Measurements from ENCODE around the gene MLPH.

MLPH gene

DNA sequence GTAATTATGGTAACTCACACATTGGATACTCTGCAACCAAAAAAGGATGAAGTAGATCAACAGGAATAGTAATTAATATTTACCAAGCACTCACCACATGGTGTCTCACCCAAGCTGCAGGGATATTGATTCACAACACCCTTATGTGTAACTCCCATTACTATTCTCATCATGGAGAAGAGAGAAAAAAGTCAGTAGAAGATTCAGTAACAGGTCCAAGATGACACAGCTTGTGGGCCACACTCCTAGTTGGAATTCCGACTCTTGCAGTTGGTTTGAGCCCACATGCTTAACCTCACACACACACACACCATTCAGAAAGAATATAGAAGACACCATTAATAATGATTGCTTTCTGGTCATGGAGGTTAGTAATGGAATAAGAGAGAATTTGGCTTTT is 1.7 kb upstream of the MLPH start:
- FAIRE-seq (no peak), DNase-seq (ENCODE audit: insufficient read length, low spot score) (no peak)
- TF ChIP-seq POLR2AphosphoS5 (IDR thresholded peaks at IDR 0.05; ENCODE audit: low read depth, low read length) (no peak), SPI1 (IDR thresholded peaks at IDR 0.05; ENCODE audit: low read depth, low read length) (no peak), PAX5 (IDR thresholded peaks at IDR 0.05; ENCODE audit: insufficient read depth, low read length, severe bottlenecking) (no peak), TAF1 (IDR thresholded peaks at IDR 0.05; ENCODE audit: low read depth, low read length) (no peak), POLR2A (IDR thresholded peaks at IDR 0.05; ENCODE audit: low read depth, low read length) (no peak), POU2F2 (IDR thresholded peaks at IDR 0.05; ENCODE audit: low read depth, low read length) (no peak)

DNA sequence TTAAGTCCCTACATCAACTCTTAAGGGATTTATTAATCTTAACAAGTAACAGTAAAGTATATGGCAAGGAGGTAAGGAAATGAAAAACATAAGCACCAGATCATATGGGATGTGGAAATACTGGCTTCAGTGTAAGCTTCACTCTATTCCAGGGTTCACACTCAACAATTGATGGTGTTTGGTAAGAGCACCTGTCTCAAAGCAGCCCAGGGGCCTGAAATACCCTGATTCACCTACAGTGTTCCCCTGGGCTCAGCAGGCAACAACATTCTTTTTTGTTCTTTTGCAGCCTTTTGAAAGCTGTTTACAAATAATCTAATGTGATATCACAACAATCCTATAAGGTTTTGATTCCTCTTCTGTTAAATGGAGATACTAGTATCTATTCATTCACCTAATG is 1.2 kb upstream of the MLPH start:
- TF ChIP-seq TAF1 (IDR thresholded peaks at IDR 0.05; ENCODE audit: low read depth, low read length): no peak
- TF ChIP-seq POLR2AphosphoS5 (IDR thresholded peaks at IDR 0.05; ENCODE audit: low read depth, low read length): no peak
- no peak for TF ChIP-seq SPI1 (IDR thresholded peaks at IDR 0.05; ENCODE audit: low read depth, low read length)
- TF ChIP-seq POU2F2 (IDR thresholded peaks at IDR 0.05; ENCODE audit: low read depth, low read length): no peak
- no peak for TF ChIP-seq PAX5 (IDR thresholded peaks at IDR 0.05; ENCODE audit: insufficient read depth, low read length, severe bottlenecking)
- no peak for TF ChIP-seq POLR2A (IDR thresholded peaks at IDR 0.05; ENCODE audit: low read depth, low read length)
- DNase-seq (ENCODE audit: insufficient read length, low spot score) (no peak), FAIRE-seq (no peak)

DNA sequence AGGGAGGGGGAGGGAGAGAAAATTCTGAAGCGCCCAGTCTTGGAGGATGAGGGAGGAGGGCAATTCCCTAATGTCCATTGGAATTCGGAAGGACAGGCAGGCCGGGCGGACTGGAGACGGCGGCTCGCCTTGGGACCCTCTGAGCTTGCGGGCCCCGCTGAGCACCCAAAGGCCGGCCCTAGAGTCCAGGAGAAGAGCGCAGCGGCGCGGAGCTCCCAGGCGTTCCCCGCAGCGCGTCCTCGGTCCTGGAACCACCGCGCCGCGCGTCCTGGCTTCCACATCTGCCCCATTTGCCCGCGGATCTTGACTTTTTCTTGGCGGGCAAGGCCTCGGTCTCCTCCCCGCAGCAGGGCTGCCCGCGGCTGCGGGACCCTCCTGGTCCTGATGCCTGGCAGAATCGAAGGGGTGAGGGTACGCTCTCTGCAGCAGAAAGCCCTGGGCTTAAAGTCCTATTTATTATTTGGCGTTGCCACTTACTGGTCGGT is 675 bp upstream of the MLPH start:
- FAIRE-seq (no peak), DNase-seq (ENCODE audit: insufficient read length, low spot score) (no peak)

DNA sequence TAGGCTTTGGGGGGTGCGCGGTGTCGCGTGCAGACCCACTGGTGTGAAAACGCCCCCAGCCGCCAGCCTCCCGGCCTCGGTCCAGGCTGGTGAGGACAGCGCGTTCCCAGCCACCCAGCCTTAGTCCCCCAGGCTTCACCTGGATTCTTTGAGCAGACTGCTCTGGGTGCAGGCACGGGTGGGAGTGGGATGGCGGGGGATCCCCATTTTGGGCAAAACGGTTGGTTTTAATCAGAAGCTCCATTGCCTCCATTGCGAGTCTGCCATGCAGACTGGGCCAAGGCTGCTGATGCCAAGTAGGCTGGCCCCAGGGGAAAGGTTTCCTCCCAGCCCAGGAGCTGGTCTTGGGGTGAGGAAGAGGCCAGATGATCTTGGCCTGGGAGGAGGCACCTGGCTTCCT is 445 bp downstream of the MLPH start:
- no peak for FAIRE-seq
- DNase-seq (ENCODE audit: insufficient read length, low spot score): no peak
- TF ChIP-seq TAF1 (IDR thresholded peaks at IDR 0.05; ENCODE audit: low read depth, low read length): no peak
- TF ChIP-seq POLR2A (IDR thresholded peaks at IDR 0.05; ENCODE audit: low read depth, low read length): no peak
- TF ChIP-seq POLR2AphosphoS5 (IDR thresholded peaks at IDR 0.05; ENCODE audit: low read depth, low read length): no peak
- TF ChIP-seq PAX5 (IDR thresholded peaks at IDR 0.05; ENCODE audit: insufficient read depth, low read length, severe bottlenecking): no peak
- no peak for TF ChIP-seq SPI1 (IDR thresholded peaks at IDR 0.05; ENCODE audit: low read depth, low read length)

More for the DNA sequence above, 675 bp upstream of the MLPH start:
- TF ChIP-seq POLR2A (IDR thresholded peaks at IDR 0.05; ENCODE audit: low read depth, low read length): no peak

DNA sequence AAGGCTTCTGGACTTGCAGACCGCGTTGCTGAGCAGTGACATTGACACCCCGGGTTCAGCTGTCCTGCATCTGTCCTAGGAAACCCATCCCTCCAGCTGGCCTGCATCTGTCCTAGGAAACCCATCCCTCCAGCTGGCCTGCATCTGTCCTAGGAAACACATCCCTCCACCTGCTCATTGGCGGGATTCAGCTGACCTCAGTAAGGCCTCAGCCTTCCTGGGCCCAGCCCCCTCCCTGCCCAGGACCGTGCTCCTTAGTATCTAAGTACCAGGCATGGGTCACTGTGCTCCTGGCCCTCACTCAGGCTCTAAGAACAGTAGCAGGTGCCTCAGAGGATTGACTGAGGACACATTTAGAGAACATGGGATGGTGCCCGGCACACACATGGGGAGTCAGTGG is 1.2 kb downstream of the MLPH start:
- TF ChIP-seq POLR2AphosphoS5 (IDR thresholded peaks at IDR 0.05; ENCODE audit: low read depth, low read length) (no peak), POU2F2 (IDR thresholded peaks at IDR 0.05; ENCODE audit: low read depth, low read length) (no peak), PAX5 (IDR thresholded peaks at IDR 0.05; ENCODE audit: insufficient read depth, low read length, severe bottlenecking) (no peak), POLR2A (IDR thresholded peaks at IDR 0.05; ENCODE audit: low read depth, low read length) (no peak), SPI1 (IDR thresholded peaks at IDR 0.05; ENCODE audit: low read depth, low read length) (no peak), TAF1 (IDR thresholded peaks at IDR 0.05; ENCODE audit: low read depth, low read length) (no peak)
- no peak for DNase-seq (ENCODE audit: insufficient read length, low spot score)
- FAIRE-seq: no peak

DNA sequence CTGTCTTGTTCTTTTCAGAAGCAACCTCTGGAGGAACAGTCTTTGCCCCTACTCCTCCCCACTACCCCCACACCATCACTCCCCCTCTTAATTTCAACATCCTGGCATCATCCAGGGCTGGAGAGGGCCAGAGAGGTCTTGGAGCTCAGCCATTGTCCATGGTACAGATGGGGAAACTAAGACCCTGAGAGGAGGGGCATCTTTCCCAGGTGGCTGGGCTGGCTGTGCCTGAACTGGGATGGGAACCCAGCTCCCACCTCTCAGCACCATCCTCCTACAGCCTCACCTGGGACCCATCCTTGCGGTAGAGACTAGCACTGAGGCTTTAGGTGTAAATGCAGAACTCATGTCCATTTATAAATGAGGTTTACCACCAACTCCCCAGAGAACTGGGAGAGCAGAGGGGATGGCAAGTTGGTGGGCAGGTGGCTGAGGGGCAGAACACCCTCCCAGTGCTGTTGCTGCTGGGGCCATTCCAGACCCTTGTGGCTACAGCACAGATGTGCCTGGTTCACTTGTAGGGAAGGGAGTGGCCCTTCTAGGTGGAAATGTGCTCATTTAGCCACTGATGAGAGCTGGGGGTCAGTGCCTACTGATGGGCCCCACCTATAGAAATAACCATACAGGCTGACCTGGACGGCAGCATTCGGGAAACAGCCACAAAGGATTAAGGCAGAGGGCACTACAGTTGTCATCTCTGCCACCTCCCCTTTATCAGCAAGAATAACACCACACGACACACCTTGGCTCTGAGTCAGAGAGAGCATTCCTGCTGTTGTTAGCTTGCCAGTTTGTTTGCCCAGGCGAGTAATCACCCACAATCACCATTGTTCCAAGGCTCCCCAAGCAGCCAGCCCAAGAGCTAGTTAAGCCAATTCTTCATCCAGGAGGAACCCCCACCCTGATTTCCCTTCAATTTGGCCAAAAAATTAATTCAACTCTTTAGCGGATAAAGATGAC is 2.1 kb downstream of the MLPH start:
- DNase-seq (ENCODE audit: insufficient read length, low spot score) (no peak), FAIRE-seq (no peak)
- TF ChIP-seq PAX5 (IDR thresholded peaks at IDR 0.05; ENCODE audit: insufficient read depth, low read length, severe bottlenecking): no peak
- TF ChIP-seq SPI1 (IDR thresholded peaks at IDR 0.05; ENCODE audit: low read depth, low read length): no peak
- TF ChIP-seq TAF1 (IDR thresholded peaks at IDR 0.05; ENCODE audit: low read depth, low read length): no peak
- no peak for TF ChIP-seq POLR2A (IDR thresholded peaks at IDR 0.05; ENCODE audit: low read depth, low read length)
- no peak for TF ChIP-seq POU2F2 (IDR thresholded peaks at IDR 0.05; ENCODE audit: low read depth, low read length)
- TF ChIP-seq POLR2AphosphoS5 (IDR thresholded peaks at IDR 0.05; ENCODE audit: low read depth, low read length): no peak

DNA sequence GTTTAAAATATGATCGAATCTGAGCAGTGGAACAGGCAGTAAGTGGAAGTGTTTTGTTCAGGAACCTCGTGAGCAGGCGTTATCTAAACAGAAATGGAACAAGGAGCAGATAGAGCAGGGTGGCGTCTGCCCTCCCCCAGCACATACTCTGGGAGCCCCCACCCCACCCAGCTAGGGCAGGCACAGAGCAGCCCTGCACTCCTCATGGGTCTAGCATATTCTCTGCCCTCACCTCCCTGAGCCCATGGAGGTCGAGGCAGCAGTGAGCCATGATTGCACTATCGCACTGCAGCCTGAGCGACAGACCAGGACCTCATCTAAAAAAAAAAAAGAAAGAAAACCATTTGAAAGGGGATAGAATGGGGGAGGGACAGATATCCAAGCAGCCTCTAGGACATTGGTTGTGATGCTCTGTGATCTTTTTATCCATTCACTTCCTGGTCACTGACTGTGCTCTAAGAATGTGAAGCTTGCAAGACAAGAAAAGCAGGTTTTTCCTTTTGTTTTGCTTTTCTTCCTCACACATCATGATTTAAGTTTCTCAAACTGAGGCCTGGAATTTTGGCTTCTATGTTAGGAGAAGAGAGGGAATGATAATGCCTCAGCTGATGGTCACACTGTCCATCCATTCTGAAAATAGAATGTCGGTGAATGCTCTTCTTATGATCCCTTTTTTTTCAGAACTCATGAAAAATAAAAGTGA is 3.1 kb downstream of the MLPH start:
- TF ChIP-seq PAX5 (IDR thresholded peaks at IDR 0.05; ENCODE audit: insufficient read depth, low read length, severe bottlenecking) (no peak), TAF1 (IDR thresholded peaks at IDR 0.05; ENCODE audit: low read depth, low read length) (no peak), POLR2A (IDR thresholded peaks at IDR 0.05; ENCODE audit: low read depth, low read length) (no peak), SPI1 (IDR thresholded peaks at IDR 0.05; ENCODE audit: low read depth, low read length) (no peak), POLR2AphosphoS5 (IDR thresholded peaks at IDR 0.05; ENCODE audit: low read depth, low read length) (no peak), POU2F2 (IDR thresholded peaks at IDR 0.05; ENCODE audit: low read depth, low read length) (no peak)
- DNase-seq (ENCODE audit: insufficient read length, low spot score): no peak
- FAIRE-seq: no peak

DNA sequence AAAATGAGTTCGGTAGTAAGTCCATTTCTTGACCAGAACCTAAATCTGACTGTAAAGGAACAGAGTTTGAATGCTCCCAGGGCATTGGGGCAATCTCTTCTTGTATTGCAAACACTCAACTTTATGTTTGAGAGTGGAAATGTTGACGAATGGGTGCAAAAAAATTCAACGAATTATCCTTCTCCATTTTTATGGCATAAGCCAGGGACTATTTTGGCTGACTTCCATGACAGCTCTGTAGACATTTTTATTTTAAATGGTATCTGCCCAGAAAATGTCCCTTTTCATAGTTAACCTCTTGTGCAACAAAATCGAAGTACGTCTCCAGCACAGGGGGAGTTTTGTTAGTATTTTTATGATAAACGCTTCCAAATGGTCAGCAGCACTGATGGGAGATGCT is 3.7 kb downstream of the MLPH start:
- no peak for TF ChIP-seq PAX5 (IDR thresholded peaks at IDR 0.05; ENCODE audit: insufficient read depth, low read length, severe bottlenecking)
- TF ChIP-seq SPI1 (IDR thresholded peaks at IDR 0.05; ENCODE audit: low read depth, low read length): no peak
- no peak for TF ChIP-seq TAF1 (IDR thresholded peaks at IDR 0.05; ENCODE audit: low read depth, low read length)
- no peak for TF ChIP-seq POLR2AphosphoS5 (IDR thresholded peaks at IDR 0.05; ENCODE audit: low read depth, low read length)
- no peak for TF ChIP-seq POLR2A (IDR thresholded peaks at IDR 0.05; ENCODE audit: low read depth, low read length)
- TF ChIP-seq POU2F2 (IDR thresholded peaks at IDR 0.05; ENCODE audit: low read depth, low read length): no peak
- DNase-seq (ENCODE audit: insufficient read length, low spot score) (no peak), FAIRE-seq (no peak)

DNA sequence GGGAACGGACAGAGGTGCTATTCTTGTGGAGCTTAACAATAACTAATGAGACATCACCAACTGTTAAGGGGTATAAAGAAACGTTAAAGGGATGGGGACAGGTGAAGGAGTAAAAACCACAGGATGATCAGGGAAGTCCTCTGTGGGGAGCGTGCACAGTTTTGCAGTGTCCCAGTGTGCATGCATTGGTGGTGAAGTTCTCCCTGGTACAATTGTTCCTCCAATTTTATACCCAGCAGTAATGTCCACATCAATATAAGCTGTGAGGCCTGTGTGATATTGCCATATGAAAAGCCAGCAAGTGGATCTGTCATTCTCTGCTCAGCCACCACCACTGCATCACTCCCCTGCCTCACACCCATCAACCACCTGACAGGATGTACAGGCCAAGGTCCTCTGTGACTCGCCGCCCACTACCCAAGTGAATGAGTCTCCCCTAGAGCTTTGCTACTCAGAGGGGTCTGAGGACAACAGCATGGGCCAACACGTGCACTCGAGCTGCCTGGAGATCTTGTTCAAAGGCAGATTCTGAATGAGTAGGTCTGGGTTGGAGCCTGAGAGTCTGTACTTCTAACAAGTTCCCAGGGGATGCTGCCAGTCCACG is 4.6 kb downstream of the MLPH start:
- FAIRE-seq: no peak
- TF ChIP-seq PAX5 (IDR thresholded peaks at IDR 0.05; ENCODE audit: insufficient read depth, low read length, severe bottlenecking) (no peak), SPI1 (IDR thresholded peaks at IDR 0.05; ENCODE audit: low read depth, low read length) (no peak), POLR2AphosphoS5 (IDR thresholded peaks at IDR 0.05; ENCODE audit: low read depth, low read length) (no peak), TAF1 (IDR thresholded peaks at IDR 0.05; ENCODE audit: low read depth, low read length) (no peak), POLR2A (IDR thresholded peaks at IDR 0.05; ENCODE audit: low read depth, low read length) (no peak), POU2F2 (IDR thresholded peaks at IDR 0.05; ENCODE audit: low read depth, low read length) (no peak)
- DNase-seq (ENCODE audit: insufficient read length, low spot score): no peak
